T-helper 17 cell (primary cell): ENCODE results near the gene MRPS16. TPM values are rescaled to one million over a fixed set of nuclear protein-coding genes. Genes with fewer than 3 reads are reported as not detected.

Experiments used
- ATAC-seq: fragments of 150-1000 bp; cut with Tn5 transposase; 2 replicates; pipeline ENCODE4 v1.10.0; 2021; ENCODE audit warnings: mild to moderate bottlenecking, moderate library complexity
- DNase-seq, 3 donors: peaks; one replicate each; pipeline versions ENCODE4 v3.0.0 to v3.0.0-alpha.2; 2020 to 2021
- H3K9me3 ChIP-seq: one replicate; pipeline ENCODE4 v1.7.0; 2013; ENCODE audit warnings: low read length, mild to moderate bottlenecking; ENCODE audit not compliant: control insufficient read depth, poor library complexity, severe bottlenecking
- H3K27ac Mint-ChIP-seq: one replicate; pipeline ENCODE4 v1.8.0; 2022; ENCODE audit warnings: mild to moderate bottlenecking, moderate library complexity, mixed read lengths
- H3K27me3 Mint-ChIP-seq: one replicate; pipeline ENCODE4 v1.8.0; 2022; ENCODE audit warnings: mixed read lengths
- H3K36me3 Mint-ChIP-seq: one replicate; pipeline ENCODE4 v1.8.0; 2022; ENCODE audit warnings: low read depth, mixed read lengths
- H3K4me1 Mint-ChIP-seq: one replicate; pipeline ENCODE4 v1.8.0; 2022; ENCODE audit warnings: mild to moderate bottlenecking, mixed read lengths
- H3K4me3 Mint-ChIP-seq: one replicate; pipeline ENCODE4 v1.8.0; 2022; ENCODE audit warnings: mild to moderate bottlenecking, moderate library complexity, mixed read lengths
- total RNA-seq, 4 donors: library from RNA in 2 of 4; stranded (reverse) in 2 of 4; gene quantifications; one replicate each; pipeline ENCODE4 v1.2.3 and lab custom pipeline; 2022 to 2026

Gene MRPS16
- total RNA-seq, 2 donors from 2014 or later: 32.0 to 34.4 TPM

GRCh38 chr10:73205890-73206289 is 46.6 kb downstream of the MRPS16 start:
- Mint-ChIP-seq H3K36me3 (peaks cover 2% of the 10 kb centered on the region), H3K27me3 (no peaks in the 10 kb centered on the region), H3K4me3 (no peak overlapping the region), H3K27ac (no peak overlapping the region), H3K4me1 (peaks cover 2% of the 10 kb centered on the region)
- no peaks in the 10 kb centered on the region for H3K9me3 ChIP-seq
- ATAC-seq (no peak), DNase-seq (no peak)

DNA sequence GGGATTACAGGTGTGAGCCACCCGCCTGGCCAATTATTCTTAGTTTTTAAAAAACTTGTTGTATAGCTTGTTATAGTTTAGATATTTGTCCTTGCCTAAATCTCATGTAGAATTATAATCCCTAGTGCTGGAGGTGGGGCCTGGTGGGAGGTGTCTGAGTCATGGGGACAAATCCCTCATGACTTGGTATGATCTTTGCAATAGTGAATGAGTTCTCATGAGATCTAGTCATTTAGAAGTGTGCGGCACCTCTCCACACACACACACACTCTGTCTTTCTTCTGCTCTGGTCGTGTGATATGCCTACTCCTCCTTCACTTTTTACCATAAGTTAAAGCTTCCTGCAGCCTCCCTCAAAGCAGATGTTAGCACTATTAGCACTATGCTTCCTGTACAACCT is 47.4 kb downstream of the MRPS16 start:
- Mint-ChIP-seq H3K4me1 (peaks cover 2% of the 10 kb centered on the region), H3K4me3 (no peak overlapping the region), H3K36me3 (peaks cover 2% of the 10 kb centered on the region), H3K27ac (no peak overlapping the region), H3K27me3 (no peaks in the 10 kb centered on the region)
- no peak for ATAC-seq
- DNase-seq: no peak
- H3K9me3 ChIP-seq: no peaks in the 10 kb centered on the region

Other genes starting within 250 kb of the MRPS16 start
- gene P4HA1, start 155.8 kb downstream of the MRPS16 start, total RNA-seq: 10 to 100 TPM; 13.7 to 15.8 TPM
- 1 to 10 TPM in 1 of 2 donors, under 1 TPM in 1; 0.86 to 1.5 TPM for gene NUDT13, start 142.2 kb downstream of the MRPS16 start, total RNA-seq
- 10 to 100 TPM; 41.3 to 50.5 TPM for gene ECD, start 84.6 kb downstream of the MRPS16 start, total RNA-seq
- gene FAM149B1, start 84.5 kb downstream of the MRPS16 start, total RNA-seq: 10 to 100 TPM; 12.5 to 13.4 TPM
- gene DNAJC9, start 5.4 kb downstream of the MRPS16 start, total RNA-seq: 10 to 100 TPM; 16.2 to 21.4 TPM
- 1 to 10 TPM; 2.4 to 2.6 TPM for gene CFAP70, start 106.2 kb upstream of the MRPS16 start, total RNA-seq
- 100 to 1,000 TPM in 1 of 2 donors, 10 to 100 TPM in 1; 94.9 to 117 TPM for gene ANXA7, start 161.4 kb upstream of the MRPS16 start, total RNA-seq
- gene MSS51, start 180.9 kb upstream of the MRPS16 start, total RNA-seq: 1 to 10 TPM; 2.2 to 2.6 TPM
- 10 to 100 TPM; 31.8 to 37.4 TPM for gene PPP3CB, start 243.4 kb upstream of the MRPS16 start, total RNA-seq